Measurements from ENCODE around the gene EEFSEC.

EEFSEC gene

GRCh38 chr3:128367761-128368160, 214.5 kb downstream of the EEFSEC start:
- DNase-seq (ENCODE audit: low read depth, low spot score), result peak; percentile 43

- no peak for DNase-seq (ENCODE audit: low read depth, low spot score)
Observed at GRCh38 chr3:128368626-128369025, 215.3 kb downstream of the EEFSEC start.

- DNase-seq (ENCODE audit: low read depth, low spot score), result no peak
Observed at GRCh38 chr3:128369121-128369703, 215.9 kb downstream of the EEFSEC start.

DNA sequence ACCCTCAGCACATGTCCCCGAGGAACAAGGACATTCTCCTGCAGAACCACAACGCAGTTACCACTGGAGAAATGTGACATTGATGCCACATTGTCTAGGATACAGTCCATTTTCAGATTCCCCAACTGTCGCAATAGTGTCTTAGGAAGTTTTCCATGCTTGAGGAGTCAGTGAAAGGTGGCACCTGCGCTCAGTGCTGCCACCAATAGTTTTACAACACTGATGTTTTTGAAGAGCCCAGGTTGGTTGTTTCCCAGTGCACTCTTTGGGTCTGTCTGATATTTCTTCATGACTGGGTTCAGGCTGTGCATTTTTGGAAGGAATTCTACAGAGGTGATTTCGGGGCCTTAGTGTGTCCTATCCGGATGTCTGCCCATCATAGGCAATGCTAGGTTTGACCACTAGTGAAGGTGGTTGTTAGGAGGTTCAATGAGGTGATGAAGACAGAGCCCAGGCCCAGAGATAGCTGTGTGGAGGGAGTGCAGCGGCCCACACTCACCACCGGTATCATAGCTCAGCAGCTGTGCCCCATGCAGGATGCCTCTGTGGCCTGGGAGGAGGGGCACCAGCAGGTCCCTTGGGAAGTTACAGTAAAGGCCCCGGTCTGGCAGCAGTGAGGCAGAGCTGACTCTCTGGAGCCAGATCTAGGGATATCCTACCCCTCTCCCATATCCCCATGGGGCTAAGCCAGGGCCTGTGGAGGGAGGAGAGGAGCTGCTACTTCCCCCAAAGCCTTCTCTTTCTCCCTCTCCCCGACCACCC, 216.8 kb downstream of the EEFSEC start:
- no peak for DNase-seq (ENCODE audit: low read depth, low spot score)

GRCh38 chr3:128372281-128372680, 219.0 kb downstream of the EEFSEC start:
- DNase-seq (ENCODE audit: low read depth, low spot score), result no peak

- DNase-seq (ENCODE audit: low read depth, low spot score), result no peak
Observed at GRCh38 chr3:128372707-128373533, 219.6 kb downstream of the EEFSEC start.

- DNase-seq (ENCODE audit: low read depth, low spot score), result no peak
Observed at GRCh38 chr3:128374746-128375445, 221.6 kb downstream of the EEFSEC start.

- no peak for DNase-seq (ENCODE audit: low read depth, low spot score)
Observed at GRCh38 chr3:128376516-128376915, 223.2 kb downstream of the EEFSEC start.

- DNase-seq (ENCODE audit: low read depth, low spot score), result no peak
Observed at GRCh38 chr3:128378631-128379347, 225.5 kb downstream of the EEFSEC start.

GRCh38 chr3:128379367-128380160, 226.3 kb downstream of the EEFSEC start:
- DNase-seq (ENCODE audit: low read depth, low spot score), result no peak

GRCh38 chr3:128380295-128380694, 227.0 kb downstream of the EEFSEC start:
- DNase-seq (ENCODE audit: low read depth, low spot score), result no peak

DNA sequence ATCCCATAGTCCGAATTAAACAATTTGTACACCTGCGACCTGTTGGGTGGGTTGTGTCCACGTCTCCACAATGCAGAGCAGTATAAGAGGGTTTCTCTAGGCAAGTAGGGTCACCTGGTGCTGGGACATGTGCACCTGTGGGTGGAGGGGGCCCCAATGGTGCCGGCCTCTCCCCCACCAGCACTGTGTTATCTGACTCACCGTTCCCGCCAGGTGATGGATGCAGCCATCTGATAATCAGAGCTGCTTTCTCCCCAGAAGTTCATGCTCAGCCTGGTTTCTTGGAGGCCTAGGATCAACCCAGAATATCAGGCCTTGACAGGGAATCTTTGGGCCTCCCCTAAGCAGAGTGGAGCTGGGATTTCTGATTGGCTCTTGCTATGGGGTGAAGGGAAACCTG, 227.4 kb downstream of the EEFSEC start:
- no peak for DNase-seq (ENCODE audit: low read depth, low spot score)

DNA sequence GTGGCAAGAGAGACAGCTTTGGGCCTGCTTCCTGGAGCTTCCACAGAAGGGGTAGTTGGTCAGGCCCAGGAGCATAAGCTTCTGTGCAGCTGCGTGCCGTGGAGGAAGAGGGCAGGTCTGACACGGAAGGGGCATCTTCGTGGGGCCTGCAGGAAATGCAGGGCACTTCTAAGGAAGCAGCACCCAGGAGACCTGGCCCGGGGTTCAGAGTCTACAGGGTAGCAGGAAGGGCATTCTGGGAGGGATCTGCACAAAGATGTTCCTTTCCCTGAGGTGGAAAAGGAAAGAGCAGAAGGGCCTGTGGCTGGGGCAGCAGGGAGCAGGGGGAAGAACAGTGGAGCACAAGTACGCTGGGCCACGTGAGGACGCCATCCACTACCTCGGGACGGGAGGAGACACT, 228.3 kb downstream of the EEFSEC start:
- no peak for DNase-seq (ENCODE audit: low read depth, low spot score)

GRCh38 chr3:128382221-128382807, 229.0 kb downstream of the EEFSEC start:
- no peak for DNase-seq (ENCODE audit: low read depth, low spot score)

GRCh38 chr3:128383316-128384235, 230.3 kb downstream of the EEFSEC start:
- DNase-seq (ENCODE audit: low read depth, low spot score), result no peak

GRCh38 chr3:128385080-128385832, 232.0 kb downstream of the EEFSEC start:
- DNase-seq (ENCODE audit: low read depth, low spot score), result no peak

GRCh38 chr3:128388932-128389331, 235.7 kb downstream of the EEFSEC start:
- DNase-seq (ENCODE audit: low read depth, low spot score), result no peak

GRCh38 chr3:128390867-128391266, 237.6 kb downstream of the EEFSEC start:
- no peak for DNase-seq (ENCODE audit: low read depth, low spot score)
